K562 (cell line): ENCODE measurements around the gene ALKBH7. TPM values are rescaled to one million over a fixed set of nuclear protein-coding genes. Genes with fewer than 3 reads are reported as not detected.

Experiments used
- ATAC-seq: fragments of 200-7000 bp; cut with Tn5 transposase; 3 replicates; pipeline ENCODE4 v1.9.1; 2020; ENCODE audit warnings: moderate library complexity
- BruUV-seq: library from RNA; stranded (reverse); fragments of 400-500 nt; replicated peaks from 2 replicates; lab custom pipeline; 2021; lab: Mats Ljungman, UMichigan
- CTCF ChIA-PET: fragments of 300-600 bp; formaldehyde crosslinking; extraction: SDS; loops from one replicate; lab custom pipeline; 2021; ENCODE audit warnings: low intra/inter-chr PET ratio; lab: Yijun Ruan, JAX
- POLR2A ChIA-PET: fragments of 300-600, 350-650 bp; sonication (Branson Sonifier 250); formaldehyde crosslinking; extraction: SDS; loops from one replicate; lab custom pipeline; 2021; ENCODE audit warnings: antibody characterized with exemption, inconsistent platforms; lab: Yijun Ruan, JAX
- DNase-seq, 4 experiments: peaks; one replicate each; pipeline versions ENCODE4 v3.0.0 to v3.0.0-alpha.2; 2011 to 2018; ENCODE audit warnings: low spot score in 3 of 4, mixed read lengths in 3 of 4; ENCODE audit errors: extremely low read depth in 1 of 4
- FAIRE-seq: peaks from 2 replicates; lab custom pipeline; 2011; peaks lifted over from hg19 to GRCh38; lab: Jason Lieb, UNC
- H2AFZ ChIP-seq: 2 replicates; pipeline ENCODE4 v1.6.0; 2011; ENCODE audit warnings: low read depth, low read length, control low read depth, inconsistent platforms
- H3K27ac ChIP-seq: fragments of 200-600 bp; 3 replicates; pipeline ENCODE4 v1.8.0; 2011; ENCODE audit warnings: low read depth, mild to moderate bottlenecking, control low read depth, inconsistent platforms, low read length, moderate library complexity, mixed read lengths; ENCODE audit errors: extremely low read depth
- H3K27me3 ChIP-seq, 2 experiments: fragments of 300-600 bp in 1 of 2; 2 replicates in 1 of 2; 3 replicates in 1 of 2; pipeline versions ENCODE4 v1.6.0 to v1.8.0; 2011; ENCODE audit warnings: inconsistent platforms in 2 of 2, low read length in 2 of 2, mild to moderate bottlenecking in 1 of 2, mixed read lengths in 1 of 2, moderate library complexity in 1 of 2; ENCODE audit not compliant: control insufficient read depth in 2 of 2, insufficient read depth in 2 of 2
- H3K36me3 ChIP-seq: fragments of 300-600 bp; 3 replicates; pipeline ENCODE4 v1.8.0; 2011; ENCODE audit warnings: mild to moderate bottlenecking, low read length, inconsistent platforms; ENCODE audit not compliant: control insufficient read depth, insufficient read depth
- H3K4me1 ChIP-seq, 2 experiments: fragments of 200-600 bp in 1 of 2; replicated peaks in 1 of 2; 2 replicates in 1 of 2; 3 replicates in 1 of 2; pipeline versions ENCODE4 v1.5.1 to v1.8.0; 2011; ENCODE audit warnings: inconsistent platforms in 2 of 2, low read length in 2 of 2, mild to moderate bottlenecking in 1 of 2, mixed read lengths in 1 of 2, moderate library complexity in 1 of 2; ENCODE audit not compliant: control insufficient read depth in 2 of 2, insufficient read depth in 2 of 2
- H3K4me2 ChIP-seq: 2 replicates; pipeline ENCODE4 v1.6.1; 2011; ENCODE audit warnings: low read length, control low read depth, inconsistent platforms, mixed read lengths; ENCODE audit not compliant: insufficient read depth
- H3K4me3 ChIP-seq: fragments of 200-600 bp; sonication (generic), shearing (Covaris generic); 2 replicates; pipeline ENCODE4 v1.5.1; 2016; ENCODE audit warnings: control low read depth, inconsistent platforms
- H3K79me2 ChIP-seq: fragments of 200-600 bp; 3 replicates; pipeline ENCODE4 v1.8.0; 2011; ENCODE audit warnings: low read length, inconsistent platforms; ENCODE audit not compliant: control insufficient read depth, insufficient read depth
- H3K9ac ChIP-seq, 2 experiments: 2 replicates each; pipeline versions ENCODE4 v1.6.0 to v1.6.1; 2011; ENCODE audit warnings: low read depth in 2 of 2, low read length in 2 of 2, control low read depth in 1 of 2, inconsistent platforms in 1 of 2, mild to moderate bottlenecking in 1 of 2, mixed read lengths in 1 of 2; ENCODE audit not compliant: insufficient read depth in 1 of 2
- H3K9me1 ChIP-seq: one replicate; pipeline ENCODE4 v1.6.0; 2011; ENCODE audit warnings: inconsistent platforms, mild to moderate bottlenecking, low read length, moderate library complexity; ENCODE audit not compliant: control insufficient read depth, insufficient read depth
- H3K9me3 ChIP-seq: replicated peaks from 2 replicates; pipeline ENCODE4 v1.5.1; 2011; ENCODE audit warnings: low read depth, low read length, inconsistent platforms; ENCODE audit not compliant: control insufficient read depth, insufficient read depth
- H4K20me1 ChIP-seq: replicated peaks from 2 replicates; pipeline ENCODE4 v1.6.1; 2011; ENCODE audit warnings: low read length, inconsistent platforms, mixed read lengths; ENCODE audit not compliant: control insufficient read depth, insufficient read depth
- ADNP ChIP-seq: fragments of 200-800 bp; sonication (Bioruptor generic); IDR thresholded peaks from 2 replicates; pipeline ENCODE4 v1.6.1; 2016; ENCODE audit warnings: missing genetic modification characterization, missing compliant biosample characterization
- EWSR1 ChIP-seq: fragments of 450-650 bp; IDR thresholded peaks from 2 replicates; pipeline ENCODE4 v1.6.1; 2018; ENCODE audit warnings: borderline replicate concordance, mild to moderate bottlenecking, low read depth, moderate library complexity; ENCODE audit not compliant: partially characterized antibody
- HNRNPUL1 ChIP-seq: fragments of 200-400 bp; formaldehyde crosslinking; IDR thresholded peaks from 2 replicates; pipeline ENCODE4 v1.6.1; 2017; ENCODE audit warnings: low read length
- KDM4B ChIP-seq, 2 experiments: fragments of 450-650 bp in 1 of 2; sonication (generic) in 1 of 2; IDR thresholded peaks; 2 replicates each; pipeline ENCODE4 v1.6.1; 2016 to 2017; ENCODE audit warnings: borderline replicate concordance in 2 of 2, antibody characterized with exemption in 1 of 2, low read depth in 1 of 2, mild to moderate bottlenecking in 1 of 2
- NCOR1 ChIP-seq: fragments of 450-650 bp; IDR thresholded peaks from 2 replicates; pipeline ENCODE4 v1.6.1; 2016; ENCODE audit warnings: mild to moderate bottlenecking, moderate library complexity
- POLR2G ChIP-seq: fragments of 200-400 bp; formaldehyde crosslinking; IDR thresholded peaks from 2 replicates; pipeline ENCODE4 v1.6.1; 2017; ENCODE audit warnings: low read depth, mild to moderate bottlenecking, antibody characterized with exemption, low read length, moderate library complexity
- RBFOX2 ChIP-seq: fragments of 200-400 bp; formaldehyde crosslinking; IDR thresholded peaks from 2 replicates; pipeline ENCODE4 v1.6.1; 2017; ENCODE audit warnings: low read depth, mild to moderate bottlenecking, low read length, moderate library complexity
- RBM22 ChIP-seq: fragments of 200-400 bp; formaldehyde crosslinking; IDR thresholded peaks from 2 replicates; pipeline ENCODE4 v1.6.1; 2018; ENCODE audit warnings: low read length, low read depth; ENCODE audit not compliant: poor library complexity, severe bottlenecking
- WGBS: fragments of 100-300 bp; shearing (Covaris generic); methylation state at CpG from one replicate; pipeline ENCODE4 v1.1.6; 2016; ENCODE audit warnings: low coverage, mixed read lengths; ENCODE audit not compliant: insufficient coverage; ENCODE audit errors: missing lambda C conversion rate; 5-methylcytosine and 5-hydroxymethylcytosine counted together
- in situ Hi-C: fragments of 300-500 bp; cut with MboI; formaldehyde crosslinking; loops from 4 replicates; pipeline ENCODE4 v1.15.0; 2018; ENCODE audit warnings: inconsistent platforms, mixed read lengths
- intact Hi-C: fragments of 100-400 bp; cut with micrococcal nuclease; formaldehyde crosslinking; loops from 2 replicates; pipeline ENCODE4 v1.14.2; 2022
- polyA plus RNA-seq, 8 experiments: library from polyadenylated mRNA; depleted of rRNA in 4 of 8; stranded (reverse) in 5 of 8; unstranded in 3 of 8; fragments of >200 nt; fragmentation: Nextera tagmentation in 2 of 8; fragmentation: Illumina TruSeq in 1 of 8; extraction: Ambion mirVana in 2 of 8; extraction: Trizol in 1 of 8; gene quantifications; 2 replicates each; pipeline versions ENCODE4 v1.2.1 to v1.2.3, GENCODE V29; 2011 to 2014; ENCODE audit warnings: inconsistent platforms in 1 of 8, missing spikeins in 1 of 8
- total RNA-seq, 7 experiments: library from RNA; depleted of rRNA in 6 of 7; stranded (reverse); fragments of >200 nt in 6 of 7; fragmentation: Illumina TruSeq in 2 of 7; extraction: Trizol in 2 of 7; gene quantifications; 2 replicates each; pipeline versions ENCODE4 v1.2.1 to v1.2.3, GENCODE V29; 2011 to 2021; ENCODE audit warnings: low replicate concordance in 1 of 7
- TF ChIP-seq, protein P1 (sequence below): fragments of 450-650 bp; IDR thresholded peaks from 2 replicates; pipeline ENCODE4 v1.6.1; 2017; ENCODE audit warnings: mild to moderate bottlenecking, moderate library complexity
- TF ChIP-seq, protein P2 (sequence below): IDR thresholded peaks from 2 replicates; pipeline ENCODE4 v1.6.1; 2011; ENCODE audit not compliant: insufficient read length; ENCODE audit errors: extremely low read depth
- TF ChIP-seq, protein P3 (sequence below): fragments of 250-450 bp; sonication (Bioruptor Pico); IDR thresholded peaks from 2 replicates; pipeline ENCODE4 v1.8.0; 2022; ENCODE audit warnings: inconsistent platforms
- TF ChIP-seq, protein P4 (sequence below): sonication (generic); formaldehyde crosslinking; IDR thresholded peaks from 2 replicates; pipeline ENCODE4 v1.8.0; 2022; ENCODE audit warnings: mild to moderate bottlenecking, low read depth, missing genetic modification reagents
- TF ChIP-seq, protein P5 (sequence below): fragments of 450-650 bp; IDR thresholded peaks from 2 replicates; pipeline ENCODE4 v1.6.1; 2018; ENCODE audit warnings: mild to moderate bottlenecking, low read depth; ENCODE audit not compliant: partially characterized antibody

The ALKBH7 gene
- total and polyA plus RNA-seq, 9 of the 15 experiments (the other 6 are each of a cell fraction or from before 2014, with no cell fraction given) = 0.69 to 94.8 (median 17.6) TPM

DNA sequence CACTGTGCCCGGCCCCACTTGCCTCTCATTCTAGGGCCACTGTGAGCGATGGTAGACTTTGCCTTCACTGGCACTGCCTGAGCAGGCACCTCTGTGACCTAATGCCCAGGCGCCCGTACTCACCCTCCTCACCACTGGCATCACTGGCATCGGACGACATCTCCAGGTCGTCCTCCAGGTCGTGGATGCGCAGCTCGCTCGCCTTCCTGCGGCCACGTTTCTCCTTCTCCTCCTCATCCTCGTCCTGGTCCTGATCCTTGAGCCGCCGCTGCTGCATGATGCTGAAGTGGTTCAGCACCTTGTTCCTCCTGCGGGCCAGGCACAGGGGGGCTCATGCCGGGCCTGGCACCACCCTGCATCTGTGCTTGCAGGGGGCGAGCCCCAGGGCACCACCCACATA lies 10.6 kb downstream of the ALKBH7 start:
- Histone ChIP-seq H3K4me2 (no peak overlapping the region), H3K4me3 (no peak overlapping the region), H3K79me2 (no peaks in the 10 kb centered on the region), H3K4me1 (peaks cover 0 to 21% of the 10 kb centered on the region in 2 experiments; a peak in 1 of 5 replicates), H3K9me3 (no peaks in the 10 kb centered on the region), H2AFZ (no peak overlapping the region), H3K9ac (no peak overlapping the region), H3K27me3 (no peaks in the 10 kb centered on the region), H3K27ac (no peak overlapping the region), H4K20me1 (no peaks in the 10 kb centered on the region), H3K9me1 (no peaks in the 10 kb centered on the region), H3K36me3 (peaks cover 86% of the 10 kb centered on the region; the same call in 2 of the 3 replicates)
- DNase-seq (no peak), ATAC-seq (no peak), FAIRE-seq (no peak)
- POLR2A ChIA-PET = no interaction called here
- TF ChIP-seq, protein P1, sequence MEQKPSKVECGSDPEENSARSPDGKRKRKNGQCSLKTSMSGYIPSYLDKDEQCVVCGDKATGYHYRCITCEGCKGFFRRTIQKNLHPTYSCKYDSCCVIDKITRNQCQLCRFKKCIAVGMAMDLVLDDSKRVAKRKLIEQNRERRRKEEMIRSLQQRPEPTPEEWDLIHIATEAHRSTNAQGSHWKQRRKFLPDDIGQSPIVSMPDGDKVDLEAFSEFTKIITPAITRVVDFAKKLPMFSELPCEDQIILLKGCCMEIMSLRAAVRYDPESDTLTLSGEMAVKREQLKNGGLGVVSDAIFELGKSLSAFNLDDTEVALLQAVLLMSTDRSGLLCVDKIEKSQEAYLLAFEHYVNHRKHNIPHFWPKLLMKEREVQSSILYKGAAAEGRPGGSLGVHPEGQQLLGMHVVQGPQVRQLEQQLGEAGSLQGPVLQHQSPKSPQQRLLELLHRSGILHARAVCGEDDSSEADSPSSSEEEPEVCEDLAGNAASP = no peak
- TF ChIP-seq KDM4B (IDR thresholded peaks at IDR 0.05; ENCODE audit: borderline replicate concordance in 2 of 2, low read depth in 1 of 2) (no peak), ADNP (tag) (no peak), NCOR1 (no peak), RBM22 (no peak), EWSR1 (no peak), RBFOX2 (peak; percentile 62), HNRNPUL1 (no peak), POLR2G (peak; percentile 48; the same call in 1 of the 2 replicates)
- TF ChIP-seq, protein P2, sequence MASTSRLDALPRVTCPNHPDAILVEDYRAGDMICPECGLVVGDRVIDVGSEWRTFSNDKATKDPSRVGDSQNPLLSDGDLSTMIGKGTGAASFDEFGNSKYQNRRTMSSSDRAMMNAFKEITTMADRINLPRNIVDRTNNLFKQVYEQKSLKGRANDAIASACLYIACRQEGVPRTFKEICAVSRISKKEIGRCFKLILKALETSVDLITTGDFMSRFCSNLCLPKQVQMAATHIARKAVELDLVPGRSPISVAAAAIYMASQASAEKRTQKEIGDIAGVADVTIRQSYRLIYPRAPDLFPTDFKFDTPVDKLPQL = no peak
- TF ChIP-seq, protein P3, sequence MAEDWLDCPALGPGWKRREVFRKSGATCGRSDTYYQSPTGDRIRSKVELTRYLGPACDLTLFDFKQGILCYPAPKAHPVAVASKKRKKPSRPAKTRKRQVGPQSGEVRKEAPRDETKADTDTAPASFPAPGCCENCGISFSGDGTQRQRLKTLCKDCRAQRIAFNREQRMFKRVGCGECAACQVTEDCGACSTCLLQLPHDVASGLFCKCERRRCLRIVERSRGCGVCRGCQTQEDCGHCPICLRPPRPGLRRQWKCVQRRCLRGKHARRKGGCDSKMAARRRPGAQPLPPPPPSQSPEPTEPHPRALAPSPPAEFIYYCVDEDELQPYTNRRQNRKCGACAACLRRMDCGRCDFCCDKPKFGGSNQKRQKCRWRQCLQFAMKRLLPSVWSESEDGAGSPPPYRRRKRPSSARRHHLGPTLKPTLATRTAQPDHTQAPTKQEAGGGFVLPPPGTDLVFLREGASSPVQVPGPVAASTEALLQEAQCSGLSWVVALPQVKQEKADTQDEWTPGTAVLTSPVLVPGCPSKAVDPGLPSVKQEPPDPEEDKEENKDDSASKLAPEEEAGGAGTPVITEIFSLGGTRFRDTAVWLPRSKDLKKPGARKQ (CRISPR knock-in tag) = no peak
- TF ChIP-seq, protein P4, sequence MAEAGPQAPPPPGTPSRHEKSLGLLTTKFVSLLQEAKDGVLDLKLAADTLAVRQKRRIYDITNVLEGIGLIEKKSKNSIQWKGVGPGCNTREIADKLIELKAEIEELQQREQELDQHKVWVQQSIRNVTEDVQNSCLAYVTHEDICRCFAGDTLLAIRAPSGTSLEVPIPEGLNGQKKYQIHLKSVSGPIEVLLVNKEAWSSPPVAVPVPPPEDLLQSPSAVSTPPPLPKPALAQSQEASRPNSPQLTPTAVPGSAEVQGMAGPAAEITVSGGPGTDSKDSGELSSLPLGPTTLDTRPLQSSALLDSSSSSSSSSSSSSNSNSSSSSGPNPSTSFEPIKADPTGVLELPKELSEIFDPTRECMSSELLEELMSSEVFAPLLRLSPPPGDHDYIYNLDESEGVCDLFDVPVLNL (CRISPR knock-in tag) = no peak
- TF ChIP-seq, protein P5, sequence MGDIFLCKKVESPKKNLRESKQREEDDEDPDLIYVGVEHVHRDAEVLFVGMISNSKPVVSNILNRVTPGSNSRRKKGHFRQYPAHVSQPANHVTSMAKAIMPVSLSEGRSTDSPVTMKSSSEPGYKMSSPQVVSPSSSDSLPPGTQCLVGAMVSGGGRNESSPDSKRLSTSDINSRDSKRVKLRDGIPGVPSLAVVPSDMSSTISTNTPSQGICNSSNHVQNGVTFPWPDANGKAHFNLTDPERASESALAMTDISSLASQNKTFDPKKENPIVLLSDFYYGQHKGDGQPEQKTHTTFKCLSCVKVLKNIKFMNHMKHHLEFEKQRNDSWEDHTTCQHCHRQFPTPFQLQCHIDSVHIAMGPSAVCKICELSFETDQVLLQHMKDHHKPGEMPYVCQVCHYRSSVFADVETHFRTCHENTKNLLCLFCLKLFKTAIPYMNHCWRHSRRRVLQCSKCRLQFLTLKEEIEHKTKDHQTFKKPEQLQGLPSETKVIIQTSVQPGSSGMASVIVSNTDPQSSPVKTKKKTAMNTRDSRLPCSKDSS = no peak
- in situ Hi-C loops = no loop called here
- no TSS peak for BruUV-seq
- WGBS = 93% methylated on average over 9 of the region's 19 CpGs
- CTCF ChIA-PET = no interaction called here
- intact Hi-C loops = no loop called here
